Stimulated activated CD4-positive, alpha-beta T cell treated with anti-CD3 and anti-CD28 coated beads, Interleukin-2, amount 100 ng/mL, for 4 hours (primary cell): ENCODE results near the gene SAPCD2.

Experiments used
- DNase-seq: peaks from one replicate; pipeline ENCODE4 v3.0.0-alpha.2; 2020; ENCODE audit warnings: low read depth

SAPCD2 gene

DNA sequence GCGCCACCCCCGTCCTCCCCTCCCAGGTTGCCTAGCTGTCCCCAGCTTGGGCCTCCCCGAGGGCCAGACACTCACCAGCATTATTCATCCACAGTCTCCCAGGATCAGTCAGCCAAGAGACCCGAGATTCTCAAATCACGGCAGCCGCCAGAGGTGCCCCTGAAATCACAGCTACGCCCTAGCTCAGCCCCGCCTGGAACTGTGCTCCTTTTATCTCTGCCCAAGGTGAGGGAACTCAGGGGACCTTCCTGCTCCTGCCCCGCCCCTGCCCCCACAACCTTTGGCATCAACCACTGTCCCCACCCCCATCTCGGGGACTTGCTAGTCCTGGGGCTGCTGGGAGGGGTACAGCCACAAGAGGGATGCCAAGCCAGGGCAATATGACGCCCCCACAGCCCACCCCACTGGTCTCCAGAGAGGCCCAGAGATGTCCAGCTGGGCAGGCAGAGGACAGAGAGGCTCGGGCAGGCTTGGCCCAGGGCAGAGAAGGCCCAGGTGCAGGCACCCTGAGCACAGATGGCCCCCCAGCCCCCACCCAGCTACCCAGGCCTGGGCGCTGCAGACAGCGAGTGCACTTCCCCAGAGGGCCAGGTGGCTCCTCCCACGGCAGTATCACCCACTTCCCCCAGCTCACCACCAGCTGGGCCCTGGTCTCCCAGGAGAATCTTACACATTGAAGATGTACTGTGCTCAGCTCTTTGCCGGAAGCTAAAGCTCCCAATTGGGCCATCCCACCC, 38.3 kb downstream of the SAPCD2 start, which contains the start of gene FUT7:
Gene FUT7, minus strand, starts transcription at position 185 of the 737 bp plus-strand sequence. Its CDS starts 97 bp downstream, at position 88.
- DNase-seq = no peak

- no peak for DNase-seq
Measured at GRCh38 chr9:137030538-137031527, 39.5 kb downstream of the SAPCD2 start.

DNA sequence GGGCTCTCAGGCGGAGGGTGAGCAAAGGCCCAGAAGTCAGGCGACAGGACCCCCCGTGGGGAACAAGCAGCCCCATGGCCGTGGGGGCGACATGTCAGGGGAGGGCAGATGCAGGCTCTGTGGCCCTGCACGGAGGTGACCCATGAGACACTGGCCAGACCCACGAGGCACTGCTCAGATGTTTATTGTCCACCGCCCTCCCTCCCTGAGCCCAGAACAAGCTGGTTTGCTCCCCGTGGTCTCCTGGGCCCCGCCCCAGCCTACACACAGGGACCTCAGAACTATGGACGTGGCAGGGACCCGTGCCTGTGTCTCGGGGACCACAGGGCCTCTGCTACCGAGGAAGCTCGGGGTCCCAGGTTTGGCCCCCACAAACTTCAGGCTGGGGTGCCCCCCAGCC, 40.4 kb downstream of the SAPCD2 start:
- DNase-seq = no peak

GRCh38 chr9:137029058-137029936, 41.1 kb downstream of the SAPCD2 start:
- DNase-seq = peak; percentile 48

DNA sequence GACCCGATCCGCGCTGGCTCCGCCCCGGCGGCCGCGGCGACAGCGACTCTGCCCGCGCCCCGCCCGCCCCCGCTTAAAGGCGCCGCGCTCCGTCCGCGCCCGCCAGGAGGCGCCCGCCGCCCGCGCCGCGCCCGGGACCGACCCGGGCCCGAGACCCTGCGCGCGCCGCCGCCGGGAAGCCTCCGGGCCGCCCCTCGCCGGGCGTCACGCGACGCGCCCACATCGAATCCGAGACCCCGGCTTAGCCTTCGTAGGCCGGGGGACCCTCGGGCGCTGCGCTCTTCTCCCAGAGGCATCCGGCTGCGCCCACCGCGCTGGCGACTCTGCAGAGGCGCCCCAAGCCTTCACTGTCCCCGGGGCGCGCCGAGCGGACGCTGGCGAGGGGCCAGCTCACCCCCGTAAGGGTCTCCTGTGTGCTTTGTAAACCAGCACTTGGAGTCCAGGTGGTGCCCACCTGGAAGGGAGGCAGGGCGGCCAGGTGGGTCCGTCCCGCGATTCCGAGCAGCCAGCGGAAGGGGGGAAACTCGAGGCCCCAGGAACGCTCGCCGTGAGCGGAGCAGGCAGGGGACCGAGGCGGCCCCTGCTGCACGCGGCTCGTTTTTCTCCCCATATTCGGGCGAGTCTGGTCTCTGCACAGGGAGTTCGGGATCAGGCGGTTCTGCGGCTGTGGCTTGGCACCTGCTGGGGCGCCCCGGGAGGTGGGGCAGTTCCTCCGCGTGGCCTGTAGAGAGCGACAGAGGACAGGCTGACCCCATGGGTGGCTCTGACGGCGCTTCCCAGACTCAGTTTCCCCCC, 41.9 kb downstream of the SAPCD2 start:
- peak; percentile 47 for DNase-seq

- DNase-seq = no peak
Measured at GRCh38 chr9:137027369-137028262, 42.7 kb downstream of the SAPCD2 start, which contains the start of gene ABCA2. Gene ABCA2, minus strand, starts transcription at chr9:137028237. Its CDS starts 97 bp downstream, at chr9:137028140.

- no peak for DNase-seq
Measured at GRCh38 chr9:137026828-137027227, 43.5 kb downstream of the SAPCD2 start.

GRCh38 chr9:137026384-137026783, 44.0 kb downstream of the SAPCD2 start:
- DNase-seq = no peak

GRCh38 chr9:137025517-137025966, 44.8 kb downstream of the SAPCD2 start:
- DNase-seq = no peak

DNA sequence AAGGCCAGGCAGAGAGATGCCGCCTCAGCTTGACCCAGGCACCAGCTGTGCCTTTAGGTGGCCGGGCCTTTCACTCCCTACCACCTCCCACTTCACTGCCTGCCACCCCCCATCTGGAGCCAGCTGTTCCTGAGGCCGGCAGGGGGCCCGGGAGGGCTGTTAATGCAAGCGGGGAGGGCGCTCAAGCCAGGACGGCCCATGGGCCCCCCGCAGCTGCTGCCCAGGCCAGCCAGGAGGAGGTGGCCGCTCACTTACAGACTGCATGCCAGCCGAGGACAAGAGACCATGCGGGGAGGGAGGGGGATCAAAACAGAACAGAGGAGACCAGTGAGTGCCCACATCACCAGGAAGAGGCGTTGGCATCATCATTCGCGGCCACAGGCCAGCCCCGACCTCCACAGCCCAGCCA, 46.8 kb downstream of the SAPCD2 start:
- no peak for DNase-seq

DNA sequence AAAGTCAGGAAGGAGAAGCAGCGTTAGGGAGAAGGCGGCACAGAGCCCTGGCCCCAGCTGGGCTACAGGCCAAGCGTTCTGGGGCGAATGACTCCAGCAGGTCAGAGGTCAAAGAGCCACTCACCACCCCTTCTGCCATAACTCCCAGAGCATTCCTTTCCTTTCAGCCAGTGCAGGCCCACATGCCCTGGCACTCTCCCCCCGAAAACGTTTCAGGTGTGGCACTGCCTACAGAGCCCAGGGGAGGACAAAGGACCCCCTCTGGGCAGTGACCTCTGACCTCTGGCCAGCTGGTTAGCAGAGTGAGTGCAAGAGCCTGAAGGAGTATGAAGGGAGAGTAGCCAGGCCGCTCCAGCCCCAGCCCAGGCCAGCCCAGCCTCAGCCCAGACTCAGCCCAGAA, 47.2 kb downstream of the SAPCD2 start:
- DNase-seq = no peak

DNA sequence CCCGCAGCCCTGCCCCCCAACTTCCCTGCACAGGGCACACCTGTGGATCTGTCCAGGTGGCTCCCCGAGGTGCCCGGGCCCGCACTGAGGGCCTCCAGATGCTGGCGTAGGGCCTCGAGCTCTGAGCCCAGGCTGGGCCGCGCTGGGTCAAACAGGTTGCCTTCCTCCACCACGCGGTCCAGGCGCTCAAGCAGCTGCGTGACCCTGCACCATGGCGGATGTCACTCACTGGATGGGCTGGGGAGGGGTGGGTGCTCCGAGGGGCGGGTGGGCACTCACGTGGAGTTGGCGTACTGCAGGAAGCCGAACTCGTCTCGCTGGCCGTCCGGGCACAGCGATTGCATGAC, 47.7 kb downstream of the SAPCD2 start:
- no peak for DNase-seq

DNA sequence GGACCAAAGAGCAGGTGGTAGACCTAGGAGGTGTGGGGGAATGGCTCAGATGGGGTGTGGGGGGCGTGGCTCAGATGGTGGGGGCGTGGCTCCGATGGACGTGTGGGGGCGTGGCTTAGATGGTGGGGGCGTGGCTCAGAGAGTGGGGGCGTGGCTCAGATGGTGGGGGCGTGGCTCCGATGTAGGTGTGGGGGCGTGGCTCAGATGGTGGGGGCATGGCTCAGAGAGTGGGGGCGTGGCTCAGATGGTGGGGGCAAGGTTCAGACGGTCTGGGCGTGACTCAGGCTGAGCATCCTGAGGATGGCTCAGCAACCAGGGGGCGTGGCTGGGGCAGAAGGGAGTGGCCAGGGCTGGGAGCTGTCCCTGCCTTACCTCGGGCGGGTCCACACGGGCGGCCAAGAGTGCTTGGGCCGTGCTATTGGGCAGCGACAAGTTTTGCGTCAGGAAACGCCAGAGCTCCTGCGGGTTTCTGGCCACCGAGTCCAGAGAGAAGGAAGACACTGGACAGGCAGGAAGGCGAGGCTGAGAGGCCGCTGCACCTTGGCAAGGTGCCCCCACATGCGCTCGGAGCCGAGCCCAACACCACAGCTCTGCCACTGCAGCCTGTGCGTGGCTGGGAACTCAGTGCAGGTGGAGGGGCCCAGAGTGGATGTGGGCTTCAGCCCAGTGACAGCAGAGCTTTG, 48.2 kb downstream of the SAPCD2 start:
- DNase-seq = peak; percentile 65

DNA sequence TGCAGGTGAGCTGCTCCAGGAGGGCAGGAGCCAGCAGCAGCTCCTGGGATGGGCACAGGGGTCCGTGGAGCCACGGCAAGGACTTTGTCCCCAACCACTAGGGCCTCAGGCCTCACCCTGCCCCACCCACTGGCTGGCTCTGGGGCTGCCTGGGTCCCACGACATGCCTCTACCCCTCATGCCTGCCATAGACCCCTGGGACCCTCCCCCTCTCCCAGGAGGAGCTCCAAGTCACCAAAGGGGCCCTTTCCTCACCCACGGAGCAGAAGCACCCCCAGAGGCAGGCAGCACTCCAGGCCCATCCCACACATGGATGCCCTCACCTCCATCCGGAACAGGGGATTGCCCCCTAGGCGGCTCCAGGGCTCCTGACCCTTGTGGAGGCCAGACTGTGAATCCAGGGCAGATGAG, 48.8 kb downstream of the SAPCD2 start:
- no peak for DNase-seq

- DNase-seq = no peak
Measured at GRCh38 chr9:137020771-137021567, 49.4 kb downstream of the SAPCD2 start.

DNA sequence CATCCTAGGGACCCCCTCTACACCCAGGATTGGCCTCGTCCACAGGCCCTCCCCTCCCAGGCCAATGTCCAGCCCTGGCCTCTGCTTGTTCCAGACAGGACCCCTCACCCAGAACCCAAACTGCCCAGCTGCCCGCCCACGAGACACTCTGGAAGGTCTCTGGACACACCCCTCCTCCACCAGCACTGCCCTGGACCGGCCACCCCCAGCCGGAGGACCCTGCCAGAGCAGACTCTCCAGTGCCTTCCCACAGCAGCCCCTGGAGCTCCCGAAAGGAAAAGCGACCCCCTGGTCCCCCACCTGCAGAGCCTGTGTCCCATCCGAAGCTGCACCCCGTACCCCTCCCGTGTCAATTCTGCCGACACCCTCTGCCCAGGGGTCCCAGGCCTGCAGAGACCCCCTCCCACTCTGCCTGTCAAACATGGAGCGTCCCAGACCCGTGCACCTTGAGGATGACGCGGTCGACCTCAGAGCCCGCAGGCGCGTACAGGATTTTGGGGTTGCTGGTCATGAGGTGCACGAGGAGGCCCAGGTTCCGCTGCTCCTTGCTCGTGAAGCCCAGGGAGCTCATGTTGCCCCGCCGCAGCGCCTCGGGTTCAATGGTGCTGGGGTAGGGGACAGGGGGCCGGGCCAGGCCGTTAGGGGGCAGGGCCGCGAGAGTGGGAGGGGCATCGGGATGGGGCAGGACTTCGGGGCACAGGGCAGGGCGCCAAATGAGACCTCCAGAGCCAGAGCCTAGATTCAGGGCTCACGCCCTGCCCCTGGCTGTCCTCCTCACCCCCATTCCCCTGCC, 50.3 kb downstream of the SAPCD2 start:
- no peak for DNase-seq

DNA sequence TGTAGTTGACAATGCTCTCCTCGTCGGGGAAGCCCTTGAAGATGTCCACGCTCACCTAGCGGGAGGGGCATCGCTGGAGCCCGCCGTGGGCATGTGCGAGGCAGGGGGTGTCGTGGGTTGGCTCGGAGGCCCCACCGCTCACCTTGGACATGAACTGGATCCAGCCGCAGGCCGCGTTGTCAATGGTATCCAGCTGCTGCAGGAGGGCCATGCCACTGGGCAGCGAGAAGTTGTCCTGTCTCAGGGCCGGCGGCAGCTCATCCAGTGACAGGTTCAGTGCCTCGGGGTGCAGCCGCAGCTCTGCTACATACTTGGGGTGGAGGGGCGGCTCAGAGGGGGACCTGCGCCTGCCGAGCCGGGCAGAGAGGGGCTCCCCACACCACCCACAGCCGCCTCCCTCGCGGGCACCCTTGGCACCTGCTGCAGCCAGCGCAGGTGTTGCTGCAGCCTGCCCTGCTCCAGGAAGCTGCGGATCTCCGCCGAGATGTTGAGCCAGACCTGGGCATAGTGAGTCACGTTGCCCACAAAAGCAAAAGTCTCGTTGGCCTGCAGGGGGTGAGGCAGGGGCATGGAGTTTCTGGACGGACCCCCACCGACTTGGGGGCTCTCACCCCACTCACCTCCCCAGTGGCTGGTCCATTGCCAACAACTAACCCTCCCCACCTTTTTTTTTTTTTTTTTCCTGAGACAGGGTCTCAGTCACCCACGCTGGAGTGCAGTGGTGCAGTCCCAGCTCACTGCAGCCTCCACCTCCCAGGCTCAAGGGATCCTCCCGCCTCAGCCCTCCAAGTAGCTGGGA, 51.4 kb downstream of the SAPCD2 start:
- DNase-seq = no peak
